HG02981 (cell line): ENCODE data around the gene OSCP1.

Source experiments
- ATAC-seq: cut with Tn5 transposase; IDR thresholded peaks from one replicate; pipeline ENCODE4 v1.9.1; 2021; ENCODE audit warnings: mild to moderate bottlenecking, moderate library complexity; ENCODE audit not compliant: unreplicated experiment

OSCP1 gene

DNA sequence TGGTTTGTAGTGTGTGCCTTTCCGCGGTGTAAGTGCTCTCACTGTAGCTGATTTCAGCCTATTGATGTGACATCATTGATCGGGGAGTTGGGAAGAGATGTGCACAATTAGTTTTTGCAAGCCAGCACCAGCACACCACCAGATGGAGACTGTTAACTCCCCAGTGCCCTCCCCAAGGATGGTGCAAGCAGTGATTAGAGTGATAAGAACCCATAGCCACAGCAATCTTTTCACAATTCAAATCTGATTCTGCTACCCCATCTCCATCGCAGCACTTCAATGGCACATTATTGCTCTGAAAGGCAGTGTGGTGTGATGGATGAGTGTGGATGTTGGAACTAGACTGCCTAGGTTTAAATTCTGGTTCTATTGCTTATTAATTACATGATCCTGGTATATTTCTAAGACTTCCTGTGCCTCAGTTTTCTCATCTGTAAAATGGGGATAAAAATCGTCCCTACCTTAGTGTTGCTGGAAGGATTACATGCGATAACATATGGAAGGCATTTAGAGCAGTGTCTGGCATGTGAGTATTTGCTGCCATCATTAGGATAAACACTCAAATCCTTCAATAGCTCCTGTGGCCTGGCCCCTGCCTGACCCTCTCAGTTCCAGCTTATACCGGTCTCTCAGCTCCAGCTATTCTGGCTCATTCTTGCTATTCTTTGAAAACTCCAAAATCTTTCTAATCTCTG, 25.8 kb upstream of the OSCP1 start:
- no peak for ATAC-seq

GRCh38 chr1:36475341-36475740, 25.1 kb upstream of the OSCP1 start:
- ATAC-seq, result no peak

GRCh38 chr1:36472656-36473055, 22.4 kb upstream of the OSCP1 start:
- ATAC-seq, result no peak

DNA sequence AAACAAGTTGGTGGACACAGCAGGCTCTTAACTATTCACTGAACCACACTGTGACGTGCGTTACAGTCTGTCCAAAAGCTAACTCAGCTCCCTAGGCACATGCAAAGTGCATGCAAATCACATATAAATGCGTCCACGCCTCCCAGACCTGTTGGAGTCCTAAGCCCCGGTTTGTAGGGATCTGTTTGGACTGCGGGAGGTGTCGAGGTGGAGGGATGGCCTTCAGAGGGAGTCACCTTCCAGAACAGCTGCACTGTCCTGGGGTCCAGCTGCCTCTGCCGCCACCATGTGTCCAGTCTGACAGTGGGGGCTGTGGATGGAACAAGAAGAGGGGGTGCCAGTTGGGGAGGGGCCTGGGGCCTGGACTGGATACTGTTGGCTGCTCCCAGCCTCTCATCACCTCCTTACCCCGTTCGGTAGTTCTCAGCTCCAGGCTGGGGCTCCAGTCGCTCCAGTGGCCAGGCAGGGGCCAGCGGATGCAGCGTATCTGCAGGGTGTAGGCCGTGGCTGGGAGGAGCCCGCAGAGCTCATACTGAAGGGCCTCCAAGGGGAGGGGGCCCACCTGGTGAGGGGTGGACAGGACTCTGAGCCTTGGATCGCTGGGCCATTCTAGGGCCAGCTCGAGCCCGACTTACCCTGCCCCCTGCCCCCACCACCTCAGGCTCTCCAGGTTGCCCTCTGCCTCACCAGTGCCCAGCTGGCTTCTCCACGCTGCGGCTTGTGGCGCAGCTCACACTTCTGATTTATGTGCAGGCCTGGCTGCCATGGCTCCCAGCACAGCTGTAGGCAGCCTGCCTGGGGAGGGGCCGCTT, 21.8 kb upstream of the OSCP1 start:
- no peak for ATAC-seq

GRCh38 chr1:36469163-36469562, 18.9 kb upstream of the OSCP1 start:
- ATAC-seq, result no peak

GRCh38 chr1:36467700-36468455, 17.6 kb upstream of the OSCP1 start:
- ATAC-seq, result no peak

DNA sequence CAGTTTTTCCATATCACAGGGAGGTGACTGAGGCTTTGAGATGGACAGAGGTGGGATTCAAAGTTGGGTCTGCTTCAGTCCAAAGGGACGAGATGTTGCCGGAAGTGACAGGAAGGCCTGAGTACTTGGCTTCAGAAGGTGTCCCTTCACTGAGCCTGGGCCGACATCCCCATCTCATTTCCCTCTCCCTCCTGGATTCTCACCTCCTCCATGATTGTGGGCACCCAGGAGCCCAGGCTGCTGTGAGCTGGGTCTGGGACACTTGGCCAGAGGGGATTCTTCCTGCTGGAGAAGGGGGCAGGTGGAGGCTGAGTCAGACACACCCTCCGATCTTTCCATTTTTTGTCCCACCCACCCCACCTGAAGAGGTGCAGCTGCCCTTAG, 16.8 kb upstream of the OSCP1 start:
- ATAC-seq, result no peak

DNA sequence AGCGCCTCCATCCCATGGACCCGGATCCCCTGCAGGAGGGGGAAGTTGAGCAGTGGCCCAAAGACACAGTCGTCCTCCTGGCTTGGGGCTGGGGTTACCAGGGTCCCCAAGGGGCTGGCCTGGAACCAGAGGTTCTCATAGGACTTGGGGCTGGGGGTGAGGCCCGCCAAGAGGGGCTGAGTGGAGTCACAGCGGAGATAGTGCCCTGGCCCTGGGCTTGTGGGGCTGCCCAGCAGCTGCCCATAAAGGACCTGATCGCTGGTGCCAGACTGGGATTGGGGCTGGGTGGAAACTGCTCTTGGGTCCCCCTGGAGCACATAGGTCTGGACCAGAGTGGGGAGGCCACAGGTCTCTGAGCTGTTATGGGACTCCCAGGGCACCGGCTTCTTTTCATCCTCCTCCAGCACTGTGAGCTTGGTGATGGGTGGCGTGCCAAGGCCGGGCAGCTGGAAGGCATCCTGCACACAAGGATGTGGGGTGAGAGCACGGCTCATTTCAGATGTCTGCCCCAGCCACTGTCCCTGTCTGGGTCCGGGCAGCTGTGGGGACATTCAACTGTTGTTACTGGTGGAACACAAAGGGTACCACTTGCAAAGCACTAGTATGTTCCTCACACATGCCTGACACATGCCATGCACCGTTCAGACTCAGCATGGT, 16.2 kb upstream of the OSCP1 start:
- no peak for ATAC-seq

DNA sequence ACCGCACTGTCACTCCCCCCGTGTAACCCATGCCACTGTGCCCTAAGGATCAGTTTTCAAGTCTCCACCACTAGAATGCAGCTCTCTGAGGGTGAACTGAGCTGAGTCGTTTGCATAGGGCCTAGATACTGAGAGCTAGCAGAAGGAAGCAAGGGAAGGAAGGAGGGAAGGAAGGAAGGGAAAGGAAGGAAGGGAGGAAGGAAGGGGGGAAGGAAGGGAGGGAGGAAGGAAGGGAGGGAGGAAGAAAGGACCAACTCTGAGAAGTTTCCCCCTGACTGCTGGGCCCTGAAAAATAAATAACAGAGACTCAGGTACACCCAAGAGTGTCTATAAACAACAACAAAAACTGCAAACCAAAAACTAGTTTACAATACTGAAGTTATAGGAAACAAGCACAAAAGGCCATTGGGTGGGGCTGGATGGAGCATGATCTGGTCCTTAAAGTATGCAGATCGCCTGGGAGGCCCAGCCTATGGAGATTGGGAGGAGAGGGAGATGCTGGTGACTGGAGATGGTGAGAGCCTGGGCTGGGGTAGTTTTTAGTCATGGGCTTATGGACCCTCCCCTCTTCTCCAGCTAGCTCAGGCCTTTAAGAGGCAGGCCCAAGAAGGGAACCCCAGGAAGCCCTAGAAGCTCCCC, 15.6 kb upstream of the OSCP1 start:
- ATAC-seq, result no peak

- ATAC-seq, result peak; percentile 10
These were observed 14.5 kb upstream of the OSCP1 start for GRCh38 chr1:36464605-36465393.

DNA sequence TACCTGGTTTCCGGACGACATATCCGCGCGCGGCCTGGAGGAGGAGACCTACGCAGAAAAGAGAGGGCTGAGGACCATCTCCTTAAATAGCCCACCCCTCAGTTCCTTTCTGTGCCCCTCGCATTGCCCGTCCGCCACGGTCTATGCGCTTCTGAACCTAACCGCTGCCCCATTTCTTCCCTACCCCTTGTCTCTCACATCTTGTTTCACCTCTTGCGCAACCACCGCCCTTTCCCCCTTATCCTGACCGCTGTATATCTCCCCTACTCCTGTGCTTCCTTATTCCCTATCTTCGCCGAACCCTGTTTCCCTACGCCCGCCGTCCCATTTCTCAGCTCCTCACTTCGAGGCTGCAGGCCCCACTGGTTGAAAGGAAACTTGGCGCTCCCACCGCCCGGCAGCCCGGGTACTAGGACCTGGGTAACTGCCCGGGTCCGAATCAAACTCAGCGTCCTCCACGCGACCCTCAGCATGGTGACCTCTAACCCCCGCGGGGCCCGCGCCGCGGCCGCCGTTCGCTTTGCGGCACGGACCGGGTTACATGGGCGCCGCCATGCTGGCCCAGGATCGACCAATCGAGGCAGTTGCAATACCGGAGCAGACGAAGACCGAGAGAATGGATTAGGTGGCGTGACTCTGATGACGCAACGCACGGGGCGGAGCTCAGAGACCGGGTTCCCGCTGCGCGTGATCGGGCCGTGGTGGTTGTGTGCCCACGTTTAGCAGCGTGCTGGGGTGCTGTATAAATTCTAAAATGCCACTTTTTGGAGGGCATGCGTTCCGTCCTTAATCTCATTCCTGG, 13.8 kb upstream of the OSCP1 start, which contains the start of gene MRPS15:
MRPS15 (minus strand) TSS at position 582 of the 802 bp plus-strand sequence; CDS start at position 473, 109 bp downstream.
- ATAC-seq, result peak; percentile 96

DNA sequence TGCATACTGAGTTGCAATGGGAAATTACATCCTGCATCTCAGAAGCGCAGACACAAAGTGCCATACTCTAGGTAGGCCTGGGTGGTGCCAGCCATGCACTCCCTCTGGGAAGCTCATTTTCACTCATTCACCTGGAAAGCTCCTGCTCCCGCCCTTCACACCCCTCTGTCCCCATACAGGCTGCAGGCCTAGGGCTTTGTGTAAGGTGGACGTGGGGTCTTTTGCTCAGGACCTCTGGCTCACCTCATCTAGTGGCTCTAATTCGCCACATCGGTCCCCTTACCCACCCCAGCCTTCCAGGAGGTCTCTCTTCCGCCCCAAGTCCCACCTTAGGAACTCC, 13.2 kb upstream of the OSCP1 start:
- ATAC-seq, result no peak

GRCh38 chr1:36458910-36459309, 8.7 kb upstream of the OSCP1 start:
- no peak for ATAC-seq

- ATAC-seq, result no peak
These were observed 7.4 kb upstream of the OSCP1 start for GRCh38 chr1:36457691-36458090.

DNA sequence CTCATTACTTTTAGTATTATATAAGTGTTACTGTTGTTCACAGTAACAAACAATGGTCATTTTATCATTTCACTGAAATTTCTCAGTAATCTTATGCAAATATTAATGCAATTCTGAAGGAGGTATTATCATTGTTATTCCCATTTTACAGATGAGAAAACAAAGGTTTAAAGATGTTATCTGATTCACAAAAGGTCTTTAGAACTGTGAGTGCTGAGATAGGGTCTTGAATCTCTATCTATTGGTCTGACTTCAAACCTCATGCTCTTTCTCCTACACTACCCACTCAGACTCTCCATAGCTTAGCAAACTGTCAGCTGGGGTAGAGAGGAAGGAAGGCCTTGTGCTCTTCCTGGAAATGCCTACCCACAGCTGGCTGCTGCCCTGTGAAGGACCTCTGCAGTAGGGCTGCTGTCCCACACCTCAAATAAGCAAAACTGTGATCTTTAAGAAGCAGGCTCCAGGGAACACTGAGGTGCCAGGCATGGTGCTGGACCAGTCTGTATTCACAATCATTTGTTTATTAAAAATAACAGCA, 6.2 kb upstream of the OSCP1 start:
- ATAC-seq, result no peak

GRCh38 chr1:36455386-36455785, 5.1 kb upstream of the OSCP1 start:
- no peak for ATAC-seq

DNA sequence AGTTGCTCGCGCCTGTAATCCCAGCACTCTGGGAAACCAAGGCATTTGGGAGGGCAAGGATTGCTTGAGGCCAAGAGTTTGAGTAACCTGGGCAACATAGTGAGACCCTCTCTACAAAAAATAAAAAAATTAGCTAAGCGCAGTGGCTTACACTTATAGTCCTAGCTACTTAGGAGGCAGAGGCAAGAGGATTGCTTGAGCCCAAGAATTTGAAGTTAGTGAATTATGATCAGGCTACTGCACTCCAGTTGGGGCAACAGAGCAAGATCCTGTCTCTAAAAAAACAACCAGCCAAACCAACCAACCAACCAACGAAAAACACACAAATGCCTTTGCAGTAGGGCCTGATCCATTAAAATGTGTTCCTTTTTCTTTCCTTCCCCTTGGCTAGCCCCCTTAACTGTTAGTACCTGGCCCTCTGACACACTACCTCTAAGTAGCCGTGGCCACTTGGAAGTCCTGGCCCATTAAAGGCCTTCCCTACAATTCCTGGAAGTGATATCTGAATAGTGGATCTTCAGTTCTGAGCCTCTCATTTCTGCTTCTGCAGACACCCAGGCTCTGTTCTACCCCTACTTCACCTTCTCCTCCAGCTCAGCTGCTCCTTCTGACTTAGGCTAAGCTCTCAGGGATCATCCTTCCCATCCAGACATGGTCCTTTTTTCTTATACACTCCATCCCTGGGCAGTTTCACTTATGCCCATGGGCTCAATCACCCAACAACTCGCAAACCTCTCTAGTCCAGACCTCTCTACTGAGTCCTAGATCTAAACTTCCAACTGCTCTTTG, 3.5 kb upstream of the OSCP1 start:
- no peak for ATAC-seq

DNA sequence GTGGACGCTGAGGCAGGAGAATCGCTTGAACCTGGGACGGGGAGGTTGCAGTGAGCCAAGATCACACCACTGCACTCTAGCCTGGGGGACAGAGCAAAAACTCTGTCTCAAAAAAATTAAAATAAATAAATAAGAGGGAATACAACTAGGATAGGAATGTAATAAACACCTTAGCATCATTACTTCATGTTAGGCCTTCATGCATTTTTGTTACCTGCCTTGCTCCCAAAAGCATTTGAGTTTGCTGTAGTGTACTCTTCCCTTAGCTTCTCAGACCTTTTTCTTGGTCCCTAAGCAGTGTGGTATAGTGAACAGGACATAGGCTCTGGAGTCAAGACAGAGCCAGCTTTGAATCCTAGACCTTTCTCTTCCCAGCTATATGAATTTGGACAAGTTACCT, 2.8 kb upstream of the OSCP1 start:
- ATAC-seq, result no peak
